Measurements from ENCODE around the gene MOV10L1. TPM values are rescaled to one million over a fixed set of nuclear protein-coding genes. Genes with fewer than 3 reads are reported as not detected.
A peak's percentile ranks its signal among the peaks of the same experiment; 100 is the strongest.

MOV10L1 gene
- total RNA-seq, 5 donors from 2014 or later (not counting 1 experiment from before 2014, with no cell fraction given) = 0.44 TPM; not detected in 4

GRCh38 chr22:50208430-50208938 is 118.7 kb downstream of the MOV10L1 start:
- H3K36me3 Mint-ChIP-seq = peaks cover 28% of the 10 kb centered on the region
- H3K9me3 ChIP-seq = no peaks in the 10 kb centered on the region
- no peak overlapping the region for H3K27ac Mint-ChIP-seq
- ChIA-PET CTCF (interaction anchor here (0.6 to 0.7 kb wide), 2 partner anchors 51 to 223 kb away, joined by 3 to 4 read pairs; no protein-coding TSS in a partner anchor), POLR2A (interaction anchor here in 1 of 2 donors (0.6 kb wide), 1 partner anchor 18 kb away, joined by 3 read pairs; no protein-coding TSS in a partner anchor)
- H3K4me1 Mint-ChIP-seq = peaks cover 24 to 36% (median 34%) of the 10 kb centered on the region in 3 donors
- no peaks in the 10 kb centered on the region for H3K9me3 Mint-ChIP-seq
- no peak overlapping the region for H3K4me3 Mint-ChIP-seq
- no peak overlapping the region for H3K4me3 ChIP-seq (ENCODE audit: control insufficient read depth in 1 of 2, extremely low read depth in 1 of 2, low read length in 1 of 2)
- ATAC-seq (replicated peaks in 1 of 4) = no peak
- DNase-seq = no peak
- H3K27me3 ChIP-seq (replicated peaks in 1 of 2; ENCODE audit: control insufficient read depth in 2 of 2, extremely low read depth in 1 of 2, insufficient read depth in 2 of 2, low read length in 1 of 2) = no peaks in the 10 kb centered on the region
- H3K27me3 Mint-ChIP-seq = no peaks in the 10 kb centered on the region
- WGBS (ENCODE audit: insufficient coverage) = 94% methylated on average over 15 of the region's 22 CpGs
- peaks cover 3 to 43% of the 10 kb centered on the region in 2 donors for H3K36me3 ChIP-seq (ENCODE audit: control insufficient read depth in 2 of 2, extremely low read depth in 1 of 2, insufficient read depth in 1 of 2, low read length in 1 of 2)
- H3K4me1 ChIP-seq (ENCODE audit: control insufficient read depth in 1 of 2, extremely low read depth in 1 of 2, insufficient read depth in 2 of 2, low read length in 2 of 2) = peaks cover 0 to 24% of the 10 kb centered on the region in 2 experiments
- no peak overlapping the region for H3K27ac ChIP-seq (ENCODE audit: low read length)

GRCh38 chr22:50208939-50209892 is 119.4 kb downstream of the MOV10L1 start:
- H3K9me3 ChIP-seq = no peaks in the 10 kb centered on the region
- POLR2A ChIA-PET = interaction anchor here in 1 of 2 donors (0.6 kb wide), 1 partner anchor 19 kb away, joined by 3 read pairs; no protein-coding TSS in a partner anchor
- no peak overlapping the region for H3K27ac ChIP-seq (ENCODE audit: low read length)
- H3K4me1 Mint-ChIP-seq = peaks cover 24 to 32% (median 31%) of the 10 kb centered on the region in 3 donors
- no peak overlapping the region for H3K4me3 Mint-ChIP-seq
- peaks cover 0 to 24% of the 10 kb centered on the region in 2 experiments for H3K4me1 ChIP-seq (ENCODE audit: control insufficient read depth in 1 of 2, extremely low read depth in 1 of 2, insufficient read depth in 2 of 2, low read length in 2 of 2)
- WGBS (ENCODE audit: insufficient coverage) = 92% methylated on average over 28 of the region's 31 CpGs
- H3K4me3 ChIP-seq (ENCODE audit: control insufficient read depth in 1 of 2, extremely low read depth in 1 of 2, low read length in 1 of 2) = no peak overlapping the region
- H3K36me3 ChIP-seq (ENCODE audit: control insufficient read depth in 2 of 2, extremely low read depth in 1 of 2, insufficient read depth in 1 of 2, low read length in 1 of 2) = peaks cover 3 to 43% of the 10 kb centered on the region in 2 donors
- peaks cover 27% of the 10 kb centered on the region for H3K36me3 Mint-ChIP-seq
- H3K9me3 Mint-ChIP-seq = no peaks in the 10 kb centered on the region
- no peaks in the 10 kb centered on the region for H3K27me3 Mint-ChIP-seq
- peak; percentile 11 to 52 (median 22) for ATAC-seq (replicated peaks in 1 of 4)
- CTCF ChIA-PET = no interaction called here
- DNase-seq = no peak
- H3K27me3 ChIP-seq (replicated peaks in 1 of 2; ENCODE audit: control insufficient read depth in 2 of 2, extremely low read depth in 1 of 2, insufficient read depth in 2 of 2, low read length in 1 of 2) = no peaks in the 10 kb centered on the region
- peak overlapping the region; percentile 33 to 46 for H3K27ac Mint-ChIP-seq

DNA sequence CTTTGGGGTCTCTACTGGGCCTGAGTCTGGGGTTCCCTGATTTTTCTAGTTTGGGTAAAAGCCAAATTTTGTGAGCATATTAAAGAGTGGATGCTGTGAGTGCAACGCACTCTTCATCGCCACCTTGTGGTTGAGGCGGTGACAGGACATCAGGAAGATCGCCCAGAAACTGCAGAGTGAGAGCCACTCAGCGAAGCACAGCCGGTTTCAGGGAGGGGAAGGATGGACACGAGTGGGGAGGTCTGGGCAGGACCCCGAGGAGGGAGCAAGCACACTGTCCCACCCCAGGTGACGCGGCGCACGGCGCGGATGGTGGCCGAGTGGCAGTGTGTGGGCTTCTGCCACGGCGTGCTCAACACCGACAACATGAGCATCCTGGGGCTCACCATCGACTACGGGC is 120.1 kb downstream of the MOV10L1 start:
- WGBS (ENCODE audit: insufficient coverage) = 63% methylated on average over 20 of the region's 20 CpGs
- no peaks in the 10 kb centered on the region for H3K9me3 ChIP-seq
- CTCF ChIA-PET = no interaction called here
- no peak overlapping the region for H3K27ac ChIP-seq (ENCODE audit: low read length)
- no peaks in the 10 kb centered on the region for H3K27me3 ChIP-seq (replicated peaks in 1 of 2; ENCODE audit: control insufficient read depth in 2 of 2, extremely low read depth in 1 of 2, insufficient read depth in 2 of 2, low read length in 1 of 2)
- Mint-ChIP-seq H3K27me3 (no peaks in the 10 kb centered on the region), H3K4me3 (no peak overlapping the region), H3K9me3 (no peaks in the 10 kb centered on the region), H3K36me3 (peaks cover 26% of the 10 kb centered on the region), H3K27ac (peak overlapping the region; percentile 33 to 46), H3K4me1 (peaks cover 25 to 31% (median 28%) of the 10 kb centered on the region in 3 donors)
- DNase-seq = peak; percentile 40 to 89 (median 67)
- H3K36me3 ChIP-seq (ENCODE audit: control insufficient read depth in 2 of 2, extremely low read depth in 1 of 2, insufficient read depth in 1 of 2, low read length in 1 of 2) = peaks cover 3 to 47% of the 10 kb centered on the region in 2 donors
- POLR2A ChIA-PET = no interaction called here
- H3K4me1 ChIP-seq (ENCODE audit: control insufficient read depth in 1 of 2, extremely low read depth in 1 of 2, insufficient read depth in 2 of 2, low read length in 2 of 2) = peaks cover 0 to 24% of the 10 kb centered on the region in 2 experiments
- peak; percentile 71 to 77 (median 73) for ATAC-seq (replicated peaks in 1 of 4)
- H3K4me3 ChIP-seq (ENCODE audit: control insufficient read depth in 1 of 2, extremely low read depth in 1 of 2, low read length in 1 of 2) = no peak overlapping the region

- H3K4me3 Mint-ChIP-seq = no peak overlapping the region
- ChIA-PET CTCF (interaction anchor here in 1 of 2 donors (0.5 kb wide), 1 partner anchor 77 kb away, joined by 4 read pairs; no protein-coding TSS in a partner anchor), POLR2A (no interaction called here)
- Histone ChIP-seq H3K36me3 (ENCODE audit: control insufficient read depth in 2 of 2, extremely low read depth in 1 of 2, insufficient read depth in 1 of 2, low read length in 1 of 2) (peaks cover 3 to 50% of the 10 kb centered on the region in 2 donors), H3K4me3 (ENCODE audit: control insufficient read depth in 1 of 2, extremely low read depth in 1 of 2, low read length in 1 of 2) (no peak overlapping the region), H3K9me3 (no peaks in the 10 kb centered on the region), H3K4me1 (ENCODE audit: control insufficient read depth in 1 of 2, extremely low read depth in 1 of 2, insufficient read depth in 2 of 2, low read length in 2 of 2) (peaks cover 0 to 24% of the 10 kb centered on the region in 2 experiments), H3K27ac (ENCODE audit: low read length) (no peak overlapping the region), H3K27me3 (replicated peaks in 1 of 2; ENCODE audit: control insufficient read depth in 2 of 2, extremely low read depth in 1 of 2, insufficient read depth in 2 of 2, low read length in 1 of 2) (no peaks in the 10 kb centered on the region)
- no peaks in the 10 kb centered on the region for H3K9me3 Mint-ChIP-seq
- H3K36me3 Mint-ChIP-seq = peaks cover 26% of the 10 kb centered on the region
- DNase-seq (no peak), ATAC-seq (replicated peaks in 1 of 4) (peak in 1 of 4 experiments; percentile 2)
- no peaks in the 10 kb centered on the region for H3K27me3 Mint-ChIP-seq
- peaks cover 23 to 27% (median 25%) of the 10 kb centered on the region in 3 donors for H3K4me1 Mint-ChIP-seq
- 93% methylated on average over 31 of the region's 32 CpGs for WGBS (ENCODE audit: insufficient coverage)
- no peak overlapping the region for H3K27ac Mint-ChIP-seq
Observed at GRCh38 chr22:50210378-50211139, 120.8 kb downstream of the MOV10L1 start.

DNA sequence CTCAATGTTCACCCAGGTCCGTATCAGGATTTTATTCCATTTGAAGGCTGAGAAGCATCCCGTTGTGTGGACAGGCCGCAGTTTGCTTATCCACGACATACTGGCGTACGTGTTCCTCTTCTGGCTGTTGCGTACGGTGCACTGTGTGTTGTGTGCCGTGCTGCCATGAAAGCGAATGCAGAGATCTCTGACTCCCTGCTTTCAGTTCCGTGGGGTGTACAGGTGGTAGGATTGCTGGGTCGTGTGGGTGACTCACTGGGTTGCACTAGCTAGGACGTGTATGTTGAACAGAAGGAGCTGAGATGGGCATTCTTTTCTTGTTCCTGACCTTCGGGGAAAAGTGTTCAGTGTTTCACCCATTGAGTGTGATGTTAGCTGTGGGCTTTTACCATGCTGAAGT is 121.3 kb downstream of the MOV10L1 start:
- H3K4me1 ChIP-seq (ENCODE audit: control insufficient read depth in 1 of 2, extremely low read depth in 1 of 2, insufficient read depth in 2 of 2, low read length in 2 of 2) = peaks cover 0 to 24% of the 10 kb centered on the region in 2 experiments
- peaks cover 3 to 55% of the 10 kb centered on the region in 2 donors for H3K36me3 ChIP-seq (ENCODE audit: control insufficient read depth in 2 of 2, extremely low read depth in 1 of 2, insufficient read depth in 1 of 2, low read length in 1 of 2)
- H3K36me3 Mint-ChIP-seq = peaks cover 30% of the 10 kb centered on the region
- H3K4me3 ChIP-seq (ENCODE audit: control insufficient read depth in 1 of 2, extremely low read depth in 1 of 2, low read length in 1 of 2) = no peak overlapping the region
- CTCF ChIA-PET = interaction anchor here in 1 of 2 donors (0.5 to 0.6 kb wide), 2 partner anchors 78 to 181 kb away, joined by 4 read pairs; no protein-coding TSS in a partner anchor
- peak overlapping the region in 1 of 2 donors; percentile 4 for H3K27ac Mint-ChIP-seq
- no peak overlapping the region for H3K27ac ChIP-seq (ENCODE audit: low read length)
- 93% methylated on average over 14 of the region's 14 CpGs for WGBS (ENCODE audit: insufficient coverage)
- no peaks in the 10 kb centered on the region for H3K9me3 Mint-ChIP-seq
- H3K9me3 ChIP-seq = no peaks in the 10 kb centered on the region
- peaks cover 23 to 27% (median 25%) of the 10 kb centered on the region in 3 donors for H3K4me1 Mint-ChIP-seq
- POLR2A ChIA-PET = no interaction called here
- no peaks in the 10 kb centered on the region for H3K27me3 ChIP-seq (replicated peaks in 1 of 2; ENCODE audit: control insufficient read depth in 2 of 2, extremely low read depth in 1 of 2, insufficient read depth in 2 of 2, low read length in 1 of 2)
- ATAC-seq (replicated peaks in 1 of 4) (no peak), DNase-seq (no peak)
- no peak overlapping the region for H3K4me3 Mint-ChIP-seq
- no peaks in the 10 kb centered on the region for H3K27me3 Mint-ChIP-seq
